OCI-LY1 (cell line): ENCODE data around the gene N4BP3.
"Not testable (repeated sequence)": the region's sequence is repeated elsewhere in the genome, so short reads cannot be mapped to it uniquely, and the experiment has no call there.

Experiments
- H2AFZ ChIP-seq: fragments of 200-600 bp; sonication (generic), shearing (Covaris generic); 2 replicates; pipeline ENCODE4 v1.6.0; 2014; ENCODE audit warnings: antibody characterized with exemption, mild to moderate bottlenecking, low read length
- H3F3A ChIP-seq: fragments of 200-600 bp; sonication (generic), shearing (Covaris generic); 2 replicates; pipeline ENCODE4 v1.6.0; 2014; ENCODE audit warnings: mild to moderate bottlenecking, antibody characterized with exemption, low read length, moderate library complexity; ENCODE audit not compliant: insufficient read depth
- H3K27ac ChIP-seq: fragments of 200-600 bp; sonication (generic); 2 replicates; pipeline ENCODE4 v1.5.1; 2014; ENCODE audit warnings: low read length, mixed run types, mild to moderate bottlenecking, low read depth; ENCODE audit not compliant: poor library complexity, severe bottlenecking
- H3K27me3 ChIP-seq: fragments of 200-600 bp; sonication (generic); 2 replicates; pipeline ENCODE4 v1.6.0; 2014; ENCODE audit warnings: antibody characterized with exemption, mild to moderate bottlenecking, low read length, moderate library complexity; ENCODE audit not compliant: insufficient read depth
- H3K36me3 ChIP-seq: fragments of 200-600 bp; sonication (generic); 2 replicates; pipeline ENCODE4 v1.6.1; 2014; ENCODE audit warnings: mild to moderate bottlenecking, antibody characterized with exemption, low read length, moderate library complexity, mixed read lengths; ENCODE audit not compliant: insufficient read depth
- H3K4me1 ChIP-seq: fragments of 200-600 bp; sonication (generic); 2 replicates; pipeline ENCODE4 v1.5.1; 2014; ENCODE audit warnings: mild to moderate bottlenecking, low read length, moderate library complexity; ENCODE audit not compliant: insufficient read depth, severe bottlenecking
- H3K4me2 ChIP-seq: fragments of 200-600 bp; sonication (generic), shearing (Covaris generic); 2 replicates; pipeline ENCODE4 v1.6.1; 2014; ENCODE audit warnings: low read length
- H3K4me3 ChIP-seq: fragments of 200-600 bp; sonication (generic); 2 replicates; pipeline ENCODE4 v1.5.1; 2014; ENCODE audit warnings: low read length, low read depth, mild to moderate bottlenecking, mixed read lengths; ENCODE audit not compliant: poor library complexity, severe bottlenecking
- H3K79me2 ChIP-seq: fragments of 200-600 bp; shearing (Covaris generic); 2 replicates; pipeline ENCODE4 v1.6.1; 2016; ENCODE audit warnings: mixed run types, low read length, mixed read lengths; ENCODE audit not compliant: insufficient read depth
- H3K9ac ChIP-seq: fragments of 200-600 bp; sonication (generic), shearing (Covaris generic); 2 replicates; pipeline ENCODE4 v1.6.1; 2014; ENCODE audit warnings: mild to moderate bottlenecking, low read length, mixed read lengths
- H3K9me2 ChIP-seq: fragments of 200-600 bp; sonication (generic), shearing (Covaris generic); 2 replicates; pipeline ENCODE4 v1.6.1; 2014; ENCODE audit warnings: low read depth, mild to moderate bottlenecking, low read length, mixed read lengths
- H3K9me3 ChIP-seq: fragments of 200-600 bp; shearing (Covaris generic); 2 replicates; pipeline ENCODE4 v1.6.1; 2014; ENCODE audit warnings: low read length, mixed read lengths
- H4K20me1 ChIP-seq: fragments of 200-600 bp; sonication (generic), shearing (Covaris generic); 2 replicates; pipeline ENCODE4 v1.6.0; 2016; ENCODE audit warnings: mild to moderate bottlenecking, low read length; ENCODE audit not compliant: insufficient read depth
- CTCF ChIP-seq: fragments of 200-600 bp; sonication (generic), shearing (Covaris generic); IDR thresholded peaks from 2 replicates; pipeline ENCODE4 v1.5.1; 2017; ENCODE audit warnings: mild to moderate bottlenecking, antibody characterized with exemption, low read length, moderate library complexity, mixed read lengths
- EZH2 ChIP-seq: fragments of 200-600 bp; sonication (generic), shearing (Covaris generic); IDR thresholded peaks from 2 replicates; pipeline ENCODE4 v1.8.0; 2017; ENCODE audit warnings: borderline replicate concordance, mixed run types, mild to moderate bottlenecking, antibody characterized with exemption, low read length, moderate library complexity, mixed read lengths

N4BP3 gene

GRCh38 chr5:178074266-178074952 is 38.9 kb upstream of the N4BP3 start:
- Histone ChIP-seq H2AFZ (no peak overlapping the region), H3K4me3 (no peak overlapping the region), H3F3A (no peaks in the 10 kb centered on the region), H3K9ac (no peak overlapping the region), H3K27me3 (no peaks in the 10 kb centered on the region; the same call in 1 of the 2 replicates), H3K36me3 (no peaks in the 10 kb centered on the region), H3K4me2 (no peak overlapping the region), H3K9me3 (no peaks in the 10 kb centered on the region), H3K4me1 (no peaks in the 10 kb centered on the region), H3K9me2 (no peaks in the 10 kb centered on the region), H4K20me1 (no peaks in the 10 kb centered on the region), H3K79me2 (no peaks in the 10 kb centered on the region), H3K27ac (no peak overlapping the region)
- TF ChIP-seq EZH2 (no peak), CTCF (peak; percentile 37)

- not testable (repeated sequence) for H2AFZ ChIP-seq, H3K36me3 ChIP-seq, H3K27ac ChIP-seq, H3K4me3 ChIP-seq, H3K4me1 ChIP-seq, H3K9me3 ChIP-seq, H3K9me2 ChIP-seq, H3K9ac ChIP-seq, H4K20me1 ChIP-seq, H3K79me2 ChIP-seq, H3K27me3 ChIP-seq, H3K4me2 ChIP-seq, H3F3A ChIP-seq
Observed at GRCh38 chr5:178076965-178077364, 36.4 kb upstream of the N4BP3 start.

- H3K4me1 ChIP-seq: no peaks in the 10 kb centered on the region
- H3K27ac ChIP-seq: no peak overlapping the region
- no peaks in the 10 kb centered on the region for H3F3A ChIP-seq
- H4K20me1 ChIP-seq: no peaks in the 10 kb centered on the region
- H2AFZ ChIP-seq: no peak overlapping the region
- H3K27me3 ChIP-seq: peaks cover 3% of the 10 kb centered on the region; the same call in 1 of the 2 replicates
- H3K9ac ChIP-seq: no peak overlapping the region
- no peaks in the 10 kb centered on the region for H3K79me2 ChIP-seq
- TF ChIP-seq CTCF: no peak
- TF ChIP-seq EZH2: no peak
- H3K9me2 ChIP-seq: no peaks in the 10 kb centered on the region
- H3K36me3 ChIP-seq: no peaks in the 10 kb centered on the region
- no peak overlapping the region for H3K4me3 ChIP-seq
- no peaks in the 10 kb centered on the region for H3K9me3 ChIP-seq
- H3K4me2 ChIP-seq: no peak overlapping the region
Observed at GRCh38 chr5:178077751-178078150, 35.6 kb upstream of the N4BP3 start.
